Mucosa of rectum (tissue), 2 donors: ENCODE data around the gene SRRM3.

Source experiments
- H3K27ac ChIP-seq, 2 donors: one replicate each; pipeline ENCODE4 v1.7.0; 2013; ENCODE audit warnings: inconsistent platforms in 2 of 2, low read depth in 2 of 2, low read length in 2 of 2
- H3K27me3 ChIP-seq, 2 donors: one replicate each; pipeline ENCODE4 v1.7.0; 2013; ENCODE audit warnings: low read length in 2 of 2; ENCODE audit not compliant: control insufficient read depth in 2 of 2, insufficient read depth in 2 of 2
- H3K36me3 ChIP-seq, 2 donors: one replicate each; pipeline ENCODE4 v1.7.0; 2013; ENCODE audit warnings: low read length in 2 of 2; ENCODE audit not compliant: control insufficient read depth in 2 of 2, insufficient read depth in 2 of 2
- H3K4me1 ChIP-seq, 2 donors: one replicate each; pipeline ENCODE4 v1.7.0; 2013; ENCODE audit warnings: low read length in 2 of 2, mild to moderate bottlenecking in 1 of 2; ENCODE audit not compliant: control insufficient read depth in 2 of 2, insufficient read depth in 2 of 2
- H3K4me3 ChIP-seq, 2 donors: one replicate each; pipeline ENCODE4 v1.7.0; 2013; ENCODE audit warnings: low read length in 2 of 2
- H3K9ac ChIP-seq, 2 donors: one replicate each; pipeline ENCODE4 v1.7.0; 2013; ENCODE audit warnings: low read length in 2 of 2, low read depth in 1 of 2, mild to moderate bottlenecking in 1 of 2
- H3K9me3 ChIP-seq, 2 donors: one replicate each; pipeline ENCODE4 v1.7.0; 2013; ENCODE audit warnings: low read length in 2 of 2; ENCODE audit not compliant: control insufficient read depth in 2 of 2
- donor health status: healthy.
- donor health status: Normal muscosa, but diverticular disease.

SRRM3 gene

GRCh38 chr7:76259124-76260093, 57.7 kb downstream of the SRRM3 start:
- Histone ChIP-seq H3K27ac (no peak overlapping the region), H3K4me1 (no peaks in the 10 kb centered on the region), H3K27me3 (peaks cover 7 to 10% of the 10 kb centered on the region in 2 donors), H3K4me3 (no peak overlapping the region), H3K9ac (no peak overlapping the region), H3K9me3 (no peaks in the 10 kb centered on the region), H3K36me3 (no peaks in the 10 kb centered on the region)

- Histone ChIP-seq H3K27ac (no peak overlapping the region), H3K9ac (no peak overlapping the region), H3K4me1 (no peaks in the 10 kb centered on the region), H3K4me3 (no peak overlapping the region), H3K9me3 (no peaks in the 10 kb centered on the region), H3K27me3 (peaks cover 7 to 12% of the 10 kb centered on the region in 2 donors), H3K36me3 (no peaks in the 10 kb centered on the region)
These were observed 58.5 kb downstream of the SRRM3 start for GRCh38 chr7:76260171-76260703.

- H3K27me3 ChIP-seq = peaks cover 7 to 14% of the 10 kb centered on the region in 2 donors
- H3K27ac ChIP-seq = no peak overlapping the region
- no peaks in the 10 kb centered on the region for H3K9me3 ChIP-seq
- H3K9ac ChIP-seq = no peak overlapping the region
- no peak overlapping the region for H3K4me3 ChIP-seq
- no peaks in the 10 kb centered on the region for H3K36me3 ChIP-seq
- no peaks in the 10 kb centered on the region for H3K4me1 ChIP-seq
These were observed 59.6 kb downstream of the SRRM3 start for GRCh38 chr7:76261329-76261728.

GRCh38 chr7:76261931-76262330, 60.2 kb downstream of the SRRM3 start:
- Histone ChIP-seq H3K9me3 (no peaks in the 10 kb centered on the region), H3K36me3 (no peaks in the 10 kb centered on the region), H3K27me3 (peaks cover 8 to 15% of the 10 kb centered on the region in 2 donors), H3K27ac (no peak overlapping the region), H3K9ac (no peak overlapping the region), H3K4me3 (no peak overlapping the region), H3K4me1 (peaks cover 0 to 1% of the 10 kb centered on the region in 2 donors)

GRCh38 chr7:76262683-76263402, 61.1 kb downstream of the SRRM3 start:
- no peak overlapping the region for H3K9ac ChIP-seq
- H3K4me3 ChIP-seq = no peak overlapping the region
- peaks cover 0 to 3% of the 10 kb centered on the region in 2 donors for H3K4me1 ChIP-seq
- H3K27ac ChIP-seq = no peak overlapping the region
- no peaks in the 10 kb centered on the region for H3K9me3 ChIP-seq
- H3K36me3 ChIP-seq = no peaks in the 10 kb centered on the region
- H3K27me3 ChIP-seq = peaks cover 11 to 19% of the 10 kb centered on the region in 2 donors

GRCh38 chr7:76265299-76265698, 63.6 kb downstream of the SRRM3 start:
- no peaks in the 10 kb centered on the region for H3K9me3 ChIP-seq
- H3K4me1 ChIP-seq = peaks cover 0 to 3% of the 10 kb centered on the region in 2 donors
- no peaks in the 10 kb centered on the region for H3K36me3 ChIP-seq
- H3K27ac ChIP-seq = no peak overlapping the region
- H3K9ac ChIP-seq = no peak overlapping the region
- no peak overlapping the region for H3K4me3 ChIP-seq
- peaks cover 17 to 21% of the 10 kb centered on the region in 2 donors for H3K27me3 ChIP-seq

- H3K4me3 ChIP-seq = peak overlapping the region in 1 of 2 donors; percentile 35
- H3K27me3 ChIP-seq = peaks cover 20 to 25% of the 10 kb centered on the region in 2 donors
- no peak overlapping the region for H3K9ac ChIP-seq
- no peaks in the 10 kb centered on the region for H3K36me3 ChIP-seq
- no peak overlapping the region for H3K27ac ChIP-seq
- no peaks in the 10 kb centered on the region for H3K9me3 ChIP-seq
- peaks cover 0 to 3% of the 10 kb centered on the region in 2 donors for H3K4me1 ChIP-seq
These were observed 65.6 kb downstream of the SRRM3 start for GRCh38 chr7:76267107-76267893.

GRCh38 chr7:76267894-76268183, 66.1 kb downstream of the SRRM3 start:
- Histone ChIP-seq H3K27ac (no peak overlapping the region), H3K27me3 (peaks cover 20 to 25% of the 10 kb centered on the region in 2 donors), H3K9ac (no peak overlapping the region), H3K9me3 (no peaks in the 10 kb centered on the region), H3K4me1 (peaks cover 0 to 3% of the 10 kb centered on the region in 2 donors), H3K4me3 (no peak overlapping the region), H3K36me3 (no peaks in the 10 kb centered on the region)

- Histone ChIP-seq H3K4me1 (peaks cover 0 to 3% of the 10 kb centered on the region in 2 donors), H3K4me3 (no peak overlapping the region), H3K36me3 (no peaks in the 10 kb centered on the region), H3K9ac (no peak overlapping the region), H3K27ac (no peak overlapping the region), H3K27me3 (peaks cover 20 to 29% of the 10 kb centered on the region in 2 donors), H3K9me3 (no peaks in the 10 kb centered on the region)
These were observed 66.7 kb downstream of the SRRM3 start for GRCh38 chr7:76268376-76268775.
